ENCODE data around the gene TANGO2.

TANGO2 gene

GRCh38 chr22:19997561-19998231, 23.2 kb upstream of the TANGO2 start:
- no peak for DNase-seq

GRCh38 chr22:19998232-19998951, 22.5 kb upstream of the TANGO2 start:
- DNase-seq: no peak

GRCh38 chr22:19998991-19999820, 21.7 kb upstream of the TANGO2 start:
- no peak for DNase-seq

GRCh38 chr22:20000246-20001081, 20.4 kb upstream of the TANGO2 start:
- no peak for DNase-seq

- no peak for DNase-seq
These were observed 19.8 kb upstream of the TANGO2 start for GRCh38 chr22:20001082-20001638.

- no peak for DNase-seq
These were observed 18.8 kb upstream of the TANGO2 start for GRCh38 chr22:20002128-20002527.

- DNase-seq: no peak
These were observed 18.3 kb upstream of the TANGO2 start for GRCh38 chr22:20002636-20003035.

- no peak for DNase-seq
These were observed 17.6 kb upstream of the TANGO2 start for GRCh38 chr22:20003304-20003703.

- no peak for DNase-seq
These were observed 16.4 kb upstream of the TANGO2 start for GRCh38 chr22:20004464-20004863.

- no peak for DNase-seq
These were observed 12.5 kb upstream of the TANGO2 start for GRCh38 chr22:20008221-20008995.

GRCh38 chr22:20009018-20009491, 11.9 kb upstream of the TANGO2 start:
- DNase-seq: no peak

- DNase-seq: no peak
These were observed 11.2 kb upstream of the TANGO2 start for GRCh38 chr22:20009582-20010306.

GRCh38 chr22:20010307-20011122, 10.4 kb upstream of the TANGO2 start:
- DNase-seq: no peak

GRCh38 chr22:20011123-20011992, 9.6 kb upstream of the TANGO2 start:
- DNase-seq: no peak

GRCh38 chr22:20011993-20012740, 8.7 kb upstream of the TANGO2 start:
- no peak for DNase-seq

GRCh38 chr22:20012741-20013331, 8.1 kb upstream of the TANGO2 start:
- DNase-seq: no peak

GRCh38 chr22:20013382-20013871, 7.5 kb upstream of the TANGO2 start:
- no peak for DNase-seq

All from NCI-H1417 treated with DMSO at 0.1 percent for 48 hours (cell line).